ENCODE measurements around the gene SERPINA4. TPM values are rescaled to one million over a fixed set of nuclear protein-coding genes. Genes with fewer than 3 reads are reported as not detected.

The SERPINA4 gene
- total RNA-seq, 1 experiment from 2014 or later, result not detected

DNA sequence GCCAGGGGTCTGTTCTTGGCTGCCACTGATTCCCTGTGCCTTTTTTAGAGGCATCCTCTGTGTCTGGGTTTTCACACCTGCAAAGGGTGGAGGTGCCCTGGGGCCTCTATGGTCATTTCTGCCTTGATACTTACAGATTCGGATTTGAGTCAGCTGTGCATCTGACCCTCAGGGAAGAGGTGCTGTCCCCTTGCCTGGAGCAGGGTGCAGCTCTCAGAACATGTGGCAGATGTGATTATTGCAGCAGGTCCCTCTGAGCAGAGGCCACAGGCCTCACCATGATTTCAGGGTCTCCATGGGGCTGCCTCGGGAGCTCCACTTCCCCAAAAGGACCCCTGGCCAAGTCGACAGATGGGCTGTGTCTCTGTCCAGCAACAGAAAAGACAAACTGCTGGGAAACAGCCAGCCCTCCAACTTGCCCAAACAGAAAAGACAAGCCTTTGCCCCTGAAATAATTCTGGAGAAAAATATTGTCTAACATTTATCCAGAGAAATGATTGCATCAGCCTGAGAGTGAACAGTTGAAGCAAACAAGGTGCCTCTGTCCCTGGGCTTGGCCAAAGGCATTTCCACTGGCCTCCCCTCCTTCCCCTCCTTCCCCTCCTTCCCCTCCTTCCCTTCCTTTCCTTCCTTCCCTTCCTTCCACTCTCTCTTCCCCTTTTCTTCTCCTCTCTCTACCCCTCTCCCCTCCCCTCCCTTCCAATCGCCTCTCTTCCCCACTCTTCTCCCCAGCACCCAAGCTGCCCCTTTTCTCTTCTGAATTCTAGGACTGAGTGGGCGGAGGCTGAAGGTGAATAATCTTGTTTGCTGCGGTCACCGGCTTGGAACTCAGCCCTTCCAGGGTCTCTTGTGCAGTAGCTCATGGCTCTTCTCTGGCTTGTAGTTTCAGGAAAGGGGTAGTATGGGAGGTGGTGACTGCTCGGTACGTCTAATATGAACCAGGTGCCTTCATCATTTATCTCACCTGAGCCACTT lies 51.6 kb downstream of the SERPINA4 start:
- WGBS (ENCODE audit: extremely low coverage, insufficient read length, low lambda C conversion rate), result 100% methylated on average over 1 of the region's 9 CpGs
- H2AK5ac ChIP-seq (ENCODE audit: insufficient read length, low read length), result no peak overlapping the region
- no peak for DNase-seq
- H3K4ac ChIP-seq (ENCODE audit: low read depth, low read length), result no peak overlapping the region
- no peak overlapping the region for H3K4me2 ChIP-seq (ENCODE audit: insufficient read depth, insufficient read length, low read length)
- no peaks in the 10 kb centered on the region for H3K4me1 ChIP-seq (ENCODE audit: insufficient read depth, low read length)
- no peak overlapping the region for H4K8ac ChIP-seq (replicated peaks; ENCODE audit: insufficient read length, low read depth, low read length)
- H3K27me3 ChIP-seq (ENCODE audit: insufficient read depth, low read length), result no peaks in the 10 kb centered on the region
- H2BK5ac ChIP-seq (ENCODE audit: insufficient read length, low read length), result no peak overlapping the region
- H3K36me3 Mint-ChIP-seq (ENCODE audit: insufficient read depth in 1 of 3, low read depth in 3 of 3), result peaks cover 0 to 8% (median 7%) of the 10 kb centered on the region in 3 experiments; a peak in 4 of 7 replicates
- no peak overlapping the region for H2BK120ac ChIP-seq (ENCODE audit: low read depth, low read length, poor library complexity, severe bottlenecking)
- H3K14ac ChIP-seq (ENCODE audit: insufficient read depth, low read length), result no peak overlapping the region
- no peak overlapping the region for H2AFZ ChIP-seq (ENCODE audit: low read length)
- peaks cover 6% of the 10 kb centered on the region for H3K27me3 Mint-ChIP-seq (ENCODE audit: low read depth)
- no peak overlapping the region for H2BK20ac ChIP-seq (ENCODE audit: low read depth, low read length, poor library complexity, severe bottlenecking)
- H3K18ac ChIP-seq (ENCODE audit: insufficient read length, low read depth, low read length), result no peak overlapping the region
- H4K20me1 ChIP-seq (ENCODE audit: control insufficient read depth, insufficient read depth, insufficient read length), result no peaks in the 10 kb centered on the region
- TF ChIP-seq, protein P1, sequence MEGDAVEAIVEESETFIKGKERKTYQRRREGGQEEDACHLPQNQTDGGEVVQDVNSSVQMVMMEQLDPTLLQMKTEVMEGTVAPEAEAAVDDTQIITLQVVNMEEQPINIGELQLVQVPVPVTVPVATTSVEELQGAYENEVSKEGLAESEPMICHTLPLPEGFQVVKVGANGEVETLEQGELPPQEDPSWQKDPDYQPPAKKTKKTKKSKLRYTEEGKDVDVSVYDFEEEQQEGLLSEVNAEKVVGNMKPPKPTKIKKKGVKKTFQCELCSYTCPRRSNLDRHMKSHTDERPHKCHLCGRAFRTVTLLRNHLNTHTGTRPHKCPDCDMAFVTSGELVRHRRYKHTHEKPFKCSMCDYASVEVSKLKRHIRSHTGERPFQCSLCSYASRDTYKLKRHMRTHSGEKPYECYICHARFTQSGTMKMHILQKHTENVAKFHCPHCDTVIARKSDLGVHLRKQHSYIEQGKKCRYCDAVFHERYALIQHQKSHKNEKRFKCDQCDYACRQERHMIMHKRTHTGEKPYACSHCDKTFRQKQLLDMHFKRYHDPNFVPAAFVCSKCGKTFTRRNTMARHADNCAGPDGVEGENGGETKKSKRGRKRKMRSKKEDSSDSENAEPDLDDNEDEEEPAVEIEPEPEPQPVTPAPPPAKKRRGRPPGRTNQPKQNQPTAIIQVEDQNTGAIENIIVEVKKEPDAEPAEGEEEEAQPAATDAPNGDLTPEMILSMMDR (conservative IDR thresholded peaks at IDR 0.05), result no peak
- H3K79me1 ChIP-seq (ENCODE audit: insufficient read depth, low read depth, low read length, poor library complexity, severe bottlenecking), result no peaks in the 10 kb centered on the region
- no peak overlapping the region for H3K27ac ChIP-seq (ENCODE audit: insufficient read length, low read depth, low read length)
- no peak overlapping the region for H3K56ac ChIP-seq (ENCODE audit: insufficient read length, low read depth, low read length)
- H3K9me3 Mint-ChIP-seq, result peaks cover 15 to 19% of the 10 kb centered on the region in 2 experiments
- no peak overlapping the region for H2BK15ac ChIP-seq (ENCODE audit: low read depth, low read length)
- no peaks in the 10 kb centered on the region for H3K9me3 ChIP-seq (ENCODE audit: control insufficient read depth, low read depth, low read length)
- no peak overlapping the region for H3K9ac ChIP-seq (ENCODE audit: extremely low read depth, insufficient read length, low read length)
- peaks cover 8 to 14% of the 10 kb centered on the region in 2 experiments for H3K4me1 Mint-ChIP-seq
- H4K5ac ChIP-seq (ENCODE audit: insufficient read length, low read depth, low read length), result no peak overlapping the region
- no peak overlapping the region for H3T11ph ChIP-seq (ENCODE audit: low read length)
- H3K4me3 Mint-ChIP-seq, result no peak overlapping the region
- H4K91ac ChIP-seq (ENCODE audit: insufficient read length, low read depth, low read length), result no peak overlapping the region
- no peak overlapping the region for H3K23ac ChIP-seq (ENCODE audit: insufficient read length, low read depth, low read length)
- no peak overlapping the region for H2BK12ac ChIP-seq (ENCODE audit: insufficient read length, low read depth, low read length)
- no peaks in the 10 kb centered on the region for H3K79me2 ChIP-seq (ENCODE audit: insufficient read depth, low read length)
- H3K27ac Mint-ChIP-seq, result no peak overlapping the region; a peak in 1 of 7 replicates
- H3K23me2 ChIP-seq (ENCODE audit: insufficient read length, low read depth, low read length, poor library complexity, severe bottlenecking), result no peaks in the 10 kb centered on the region

Measured in H9 (cell line).